K562 (cell line): ENCODE data around the gene TMEM63A.

ENCODE experiments used
- ATF1 ChIP-seq, 2 experiments: fragments of 450-650 bp in 1 of 2; IDR thresholded peaks; 2 replicates each; pipeline ENCODE4 v1.6.1; 2016; ENCODE audit warnings: missing compliant biosample characterization in 1 of 2, missing genetic modification characterization in 1 of 2
- MAFF ChIP-seq: IDR thresholded peaks from 2 replicates; pipeline ENCODE4 v1.6.1; 2012; ENCODE audit warnings: low read length, improper control_type of control experiment
- NUFIP1 ChIP-seq: fragments of 450-650 bp; IDR thresholded peaks from 2 replicates; pipeline ENCODE4 v1.6.1; 2018; ENCODE audit not compliant: partially characterized antibody

DNA sequence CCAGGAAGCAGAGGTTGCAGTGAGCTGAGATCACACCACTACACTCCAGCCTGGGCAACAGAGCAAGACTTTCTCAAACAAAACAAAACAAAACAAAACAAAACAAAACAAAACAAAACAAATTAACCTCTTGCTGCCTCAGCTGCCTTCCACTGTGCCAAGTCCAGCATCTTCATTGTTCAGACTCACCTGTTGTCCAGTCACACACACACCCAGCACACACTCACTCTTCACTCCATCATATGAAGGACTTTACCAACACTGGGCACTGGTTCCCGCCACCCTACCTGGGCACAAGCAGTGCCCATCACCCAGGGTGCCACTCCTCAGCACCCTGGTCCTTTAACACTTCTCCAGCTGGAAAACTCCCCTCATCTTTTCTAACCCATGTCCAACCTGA lies 27.3 kb upstream of the TMEM63A start:
- TF ChIP-seq NUFIP1 (no peak), MAFF (no peak), ATF1 (CRISPR knock-in tag; IDR thresholded peaks at IDR 0.05) (no peak), ATF1 (tag; IDR thresholded peaks at IDR 0.05) (no peak)
